HG02870 (cell line): Measurements from ENCODE around the gene PIEZO2.

ENCODE experiments used
- ATAC-seq: cut with Tn5 transposase; IDR thresholded peaks from one replicate; pipeline ENCODE4 v1.9.1; 2021; ENCODE audit warnings: mild to moderate bottlenecking, moderate library complexity; ENCODE audit not compliant: unreplicated experiment

The PIEZO2 gene

GRCh38 chr18:10907749-10908148, 241.6 kb downstream of the PIEZO2 start:
- no peak for ATAC-seq

GRCh38 chr18:10901329-10901728, 248.0 kb downstream of the PIEZO2 start:
- ATAC-seq, result no peak

GRCh38 chr18:10900435-10900834, 248.9 kb downstream of the PIEZO2 start:
- ATAC-seq, result no peak

DNA sequence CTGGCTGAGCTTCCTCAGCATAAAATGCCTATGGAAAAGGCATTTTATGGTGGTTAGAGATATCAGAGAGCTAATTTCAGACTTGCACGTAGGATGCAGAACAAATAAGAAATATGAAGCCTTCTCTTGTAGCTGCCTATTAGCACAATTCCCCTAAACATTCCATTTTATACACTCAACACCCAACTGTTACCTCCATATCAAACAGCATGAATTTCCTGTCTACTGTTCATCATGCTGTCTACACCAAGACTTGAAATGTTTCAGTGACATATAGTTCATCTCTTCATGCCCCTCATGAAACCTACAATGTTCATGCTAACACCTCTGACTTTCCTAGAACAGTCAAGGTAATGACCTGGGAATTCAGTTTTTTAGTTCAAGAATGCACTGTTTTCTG, 249.9 kb downstream of the PIEZO2 start:
- no peak for ATAC-seq

- ATAC-seq, result no peak
Observed at GRCh38 chr18:10898417-10898974, 250.9 kb downstream of the PIEZO2 start.

GRCh38 chr18:10896851-10897250, 252.5 kb downstream of the PIEZO2 start:
- ATAC-seq, result no peak

- no peak for ATAC-seq
Observed at GRCh38 chr18:10895976-10896375, 253.4 kb downstream of the PIEZO2 start.

DNA sequence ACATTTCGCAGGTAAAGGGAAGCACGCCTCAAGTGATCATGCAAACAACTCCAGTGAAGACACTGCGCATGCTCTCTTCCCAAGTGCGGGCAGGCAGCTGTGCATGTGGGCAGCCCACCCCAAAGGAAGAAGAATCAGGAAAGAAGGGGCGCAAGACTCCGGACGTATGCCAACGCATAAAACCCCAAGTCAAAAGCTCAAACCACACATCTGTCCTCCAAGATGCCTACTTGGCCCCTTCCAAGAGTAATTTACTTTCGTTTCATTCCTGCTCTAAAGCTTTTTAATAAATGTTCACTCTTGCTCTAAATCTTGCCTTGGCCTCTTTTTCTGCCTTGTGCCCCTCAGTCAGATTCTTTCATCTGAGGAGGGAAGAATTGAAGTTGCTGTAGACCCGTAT, 254.9 kb downstream of the PIEZO2 start:
- no peak for ATAC-seq

- ATAC-seq, result no peak
Observed at GRCh38 chr18:10893761-10894160, 255.6 kb downstream of the PIEZO2 start.

DNA sequence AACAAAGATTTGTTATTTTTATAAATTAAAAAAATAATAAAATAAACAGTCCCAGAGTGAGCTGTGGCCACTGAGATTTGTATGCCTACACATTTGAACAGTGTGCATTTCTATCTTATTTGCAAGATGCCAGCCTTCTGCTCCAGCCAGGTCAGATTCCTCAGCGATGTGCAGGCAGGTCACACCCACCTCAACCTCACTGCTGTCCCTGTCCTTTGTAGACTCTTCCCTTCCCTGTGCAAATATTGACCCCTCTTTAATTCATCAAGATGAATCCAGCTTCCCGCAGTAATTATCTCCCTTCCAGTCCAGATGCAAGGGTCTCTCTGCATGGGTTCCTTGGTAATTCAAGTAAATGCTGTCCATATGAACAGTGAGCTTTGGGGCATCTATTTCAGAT, 256.2 kb downstream of the PIEZO2 start:
- no peak for ATAC-seq

GRCh38 chr18:10892786-10893185, 256.6 kb downstream of the PIEZO2 start:
- no peak for ATAC-seq

DNA sequence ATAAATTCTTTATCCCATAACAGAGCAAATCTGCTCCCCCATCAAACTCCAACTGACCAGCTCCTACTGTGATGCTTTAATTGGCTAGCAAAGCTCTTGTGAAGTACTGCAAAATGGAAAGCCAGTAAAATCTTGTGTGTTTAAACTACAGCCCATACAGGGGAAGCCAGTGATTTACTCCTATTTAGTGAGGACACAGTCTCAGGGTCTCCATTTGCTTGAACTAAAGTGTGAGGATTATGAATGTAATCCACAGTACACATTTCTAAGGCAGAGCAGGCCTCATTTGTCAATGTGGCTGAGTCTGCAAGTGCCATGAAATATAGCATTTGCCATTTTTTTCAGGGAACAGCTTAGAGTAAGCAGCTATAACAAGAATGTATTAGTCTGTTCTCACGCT, 259.3 kb downstream of the PIEZO2 start:
- ATAC-seq, result no peak

DNA sequence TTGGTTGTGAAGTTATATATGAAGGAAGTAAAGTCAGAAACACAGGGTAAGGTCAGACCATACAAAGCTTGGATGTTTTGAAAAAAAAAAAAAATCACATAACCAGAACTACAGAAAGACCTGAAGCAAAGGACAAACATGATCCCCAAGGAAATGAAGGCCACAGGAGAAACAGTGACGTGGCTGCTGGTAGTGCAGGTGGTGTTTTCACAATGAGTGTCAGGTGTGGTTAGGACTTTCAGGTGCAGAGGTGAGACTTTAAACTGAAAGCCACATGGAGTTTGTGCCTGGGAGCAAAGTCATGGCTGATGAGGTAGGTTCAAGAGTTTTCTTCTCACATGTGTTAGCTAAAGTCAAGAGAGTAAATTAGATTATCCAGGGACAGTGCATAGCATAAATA, 270.7 kb downstream of the PIEZO2 start:
- ATAC-seq, result peak; percentile 89

DNA sequence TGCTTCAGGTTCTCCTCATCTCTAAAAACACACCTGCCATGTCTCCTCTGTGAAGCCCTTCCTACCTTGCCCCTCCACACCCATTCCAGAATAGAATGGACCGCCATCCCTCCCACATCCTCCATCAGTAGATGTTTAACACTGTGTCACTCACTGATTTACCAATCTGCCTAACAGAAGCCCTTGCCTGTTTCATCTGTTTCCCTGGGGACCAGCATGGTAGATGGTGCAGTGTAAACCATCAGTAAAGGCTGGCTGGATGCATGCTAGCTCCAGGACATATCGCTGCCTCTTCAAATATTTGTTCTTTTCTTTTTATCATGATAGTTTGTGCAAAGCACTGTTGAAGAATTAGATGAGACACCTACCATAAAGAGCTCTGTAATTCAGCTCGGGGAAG, 271.4 kb downstream of the PIEZO2 start:
- no peak for ATAC-seq

DNA sequence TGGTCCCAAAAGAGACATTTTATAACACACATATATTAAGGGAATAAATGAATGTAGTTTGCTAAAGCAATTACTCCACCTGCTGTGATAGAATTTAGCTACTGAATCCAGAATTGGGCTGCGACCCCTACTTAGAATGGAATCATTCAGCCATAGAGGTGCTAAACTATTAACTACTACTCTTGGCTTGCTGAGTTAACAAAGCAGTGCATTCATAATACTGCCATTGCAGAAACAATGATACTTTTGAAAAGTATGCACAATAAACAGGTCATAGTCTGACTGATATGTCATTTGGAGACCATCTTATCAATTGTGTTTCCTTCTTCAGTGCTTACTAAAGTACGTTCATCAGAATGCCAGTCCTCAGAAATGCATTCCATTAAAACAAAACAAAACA, 273.6 kb downstream of the PIEZO2 start:
- no peak for ATAC-seq

GRCh38 chr18:10872304-10872703, 277.1 kb downstream of the PIEZO2 start:
- no peak for ATAC-seq

GRCh38 chr18:10864722-10865121, 284.6 kb downstream of the PIEZO2 start:
- ATAC-seq, result no peak

DNA sequence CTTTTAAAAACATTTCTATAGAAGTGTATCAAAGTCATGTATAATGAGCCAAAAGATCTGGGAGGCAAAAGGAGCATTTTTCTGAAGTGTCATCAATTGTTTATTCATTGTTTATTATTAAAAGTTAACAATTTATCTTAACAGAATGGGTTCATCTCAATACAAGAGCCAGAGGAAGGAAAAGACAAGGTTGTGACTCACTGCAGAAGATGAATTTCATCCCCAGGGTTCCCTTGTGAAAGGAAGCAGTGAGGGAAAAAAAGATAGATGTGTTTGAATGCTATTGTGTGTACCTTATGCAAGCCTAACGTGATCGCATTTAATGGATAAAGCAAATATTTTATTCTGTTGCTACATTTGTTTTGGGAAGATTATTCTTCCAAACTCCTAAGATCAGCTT, 286.3 kb downstream of the PIEZO2 start:
- ATAC-seq, result no peak

GRCh38 chr18:10860928-10861327, 288.4 kb downstream of the PIEZO2 start:
- ATAC-seq, result no peak

DNA sequence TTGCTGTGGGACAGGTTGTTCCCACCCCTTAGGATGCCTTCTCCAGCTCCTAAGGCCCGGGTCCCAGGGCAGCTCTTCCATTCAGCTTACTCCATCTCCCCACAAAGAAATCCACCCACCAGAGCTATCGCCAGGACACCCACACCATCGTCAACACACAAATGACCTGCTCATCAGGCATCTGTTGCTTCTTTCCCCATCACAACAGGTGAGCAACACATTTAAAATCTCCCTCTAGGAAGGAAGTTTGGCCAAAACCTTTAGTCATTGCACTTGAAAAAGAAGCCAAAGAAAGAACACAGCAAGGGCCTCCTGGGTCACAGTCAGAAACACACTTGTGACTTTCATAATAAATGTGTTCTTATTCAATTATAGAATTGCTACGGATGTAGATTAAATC, 289.0 kb downstream of the PIEZO2 start:
- ATAC-seq, result no peak

GRCh38 chr18:10858477-10858876, 290.9 kb downstream of the PIEZO2 start:
- no peak for ATAC-seq

DNA sequence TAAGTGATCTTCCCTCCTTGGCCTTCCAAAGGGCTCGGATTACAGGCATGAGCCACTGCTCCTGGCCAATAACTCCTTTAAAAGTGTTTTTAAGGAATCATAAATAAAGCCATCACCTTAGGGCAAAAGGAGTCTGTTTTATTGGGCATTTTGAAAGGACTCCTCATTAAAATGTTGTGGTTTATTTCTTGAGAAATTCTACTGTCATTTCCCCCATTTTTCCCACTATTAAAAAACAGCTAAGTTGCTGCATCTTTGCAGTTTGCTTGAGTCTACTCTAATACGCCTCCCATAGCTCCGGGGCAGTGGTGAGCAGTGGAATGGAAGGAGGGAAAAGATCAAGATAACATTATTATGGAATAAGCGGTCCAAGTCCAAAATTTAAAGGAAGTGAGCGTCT, 293.2 kb downstream of the PIEZO2 start:
- no peak for ATAC-seq
